ENCODE data around the gene PPP6R2. TPM values are rescaled to one million over a fixed set of nuclear protein-coding genes. Genes with fewer than 3 reads are reported as not detected.

PPP6R2 gene
- total RNA-seq, 4 donors from 2014 or later = 65.7 to 103 (median 74.0) TPM

- H3K27ac ChIP-seq = no peak overlapping the region
- H3K9me3 ChIP-seq = no peaks in the 10 kb centered on the region
- no peak overlapping the region for H3K4me3 ChIP-seq (replicated peaks in 1 of 3)
- DNase-seq = no peak
- WGBS, 2 donors = 87 to 91% methylated on average over 14 to 20 of the region's 20 CpGs
- no peaks in the 10 kb centered on the region for H3K4me1 ChIP-seq
- TF ChIP-seq POLR2A (IDR thresholded peaks at IDR 0.05) = no peak
- TF ChIP-seq CTCF (IDR thresholded peaks at IDR 0.05) = no peak
- peaks cover 60 to 61% of the 10 kb centered on the region in 2 donors for H3K36me3 ChIP-seq
- no peaks in the 10 kb centered on the region for H3K27me3 ChIP-seq
- intact Hi-C loops (cut with DNase I) = no loop called here
Observed at GRCh38 chr22:50435291-50436014, 92.3 kb downstream of the PPP6R2 start.

GRCh38 chr22:50436015-50436830, 93.1 kb downstream of the PPP6R2 start:
- Histone ChIP-seq H3K27ac (no peak overlapping the region), H3K9me3 (no peaks in the 10 kb centered on the region), H3K4me3 (replicated peaks in 1 of 3) (no peak overlapping the region), H3K36me3 (peaks cover 55 to 61% of the 10 kb centered on the region in 2 donors), H3K4me1 (no peaks in the 10 kb centered on the region), H3K27me3 (no peaks in the 10 kb centered on the region)
- no peak for DNase-seq
- TF ChIP-seq POLR2A (IDR thresholded peaks at IDR 0.05) (no peak), CTCF (IDR thresholded peaks at IDR 0.05) (no peak)
- WGBS, 2 donors = 93% methylated on average over 20 to 27 of the region's 37 CpGs
- intact Hi-C loops (cut with DNase I) = no loop called here

- H3K4me3 ChIP-seq (replicated peaks in 1 of 3) = no peak overlapping the region
- peaks cover 48 to 54% of the 10 kb centered on the region in 2 donors for H3K36me3 ChIP-seq
- no peaks in the 10 kb centered on the region for H3K27me3 ChIP-seq
- no peaks in the 10 kb centered on the region for H3K4me1 ChIP-seq
- TF ChIP-seq CTCF (IDR thresholded peaks at IDR 0.05) (no peak), POLR2A (IDR thresholded peaks at IDR 0.05) (no peak)
- H3K27ac ChIP-seq = no peak overlapping the region
- intact Hi-C loops (cut with DNase I) = no loop called here
- no peak for DNase-seq
- 92 to 96% methylated on average over 13 to 24 of the region's 25 CpGs for WGBS, 2 donors
- H3K9me3 ChIP-seq = no peaks in the 10 kb centered on the region
Observed at GRCh38 chr22:50436841-50437341, 93.8 kb downstream of the PPP6R2 start.

GRCh38 chr22:50437511-50438304, 94.6 kb downstream of the PPP6R2 start:
- TF ChIP-seq CTCF (IDR thresholded peaks at IDR 0.05) (no peak), POLR2A (IDR thresholded peaks at IDR 0.05) (no peak)
- Histone ChIP-seq H3K4me3 (replicated peaks in 1 of 3) (no peak overlapping the region), H3K27ac (no peak overlapping the region), H3K27me3 (no peaks in the 10 kb centered on the region), H3K4me1 (no peaks in the 10 kb centered on the region), H3K36me3 (peaks cover 40 to 46% of the 10 kb centered on the region in 2 donors), H3K9me3 (no peaks in the 10 kb centered on the region)
- 92 to 93% methylated on average over 16 to 36 of the region's 36 CpGs for WGBS, 2 donors
- DNase-seq = no peak
- intact Hi-C loops (cut with DNase I) = no loop called here

Data from thyroid gland (tissue), 4 donors.